Measurements from ENCODE around the gene MBTPS1. TPM values are rescaled to one million over a fixed set of nuclear protein-coding genes. Genes with fewer than 3 reads are reported as not detected.

MBTPS1 gene
- total RNA-seq, 1 experiment from 2014 or later = 63.6 TPM

GRCh38 chr16:84007520-84007919 is 109.2 kb downstream of the MBTPS1 start:
- Mint-ChIP-seq H3K4me3 (ENCODE audit: unreplicated experiment) (no peak overlapping the region), H3K4me1 (ENCODE audit: insufficient read depth, unreplicated experiment) (no peaks in the 10 kb centered on the region), H3K27ac (ENCODE audit: low read depth, unreplicated experiment) (no peak overlapping the region), H3K27me3 (ENCODE audit: insufficient read depth, unreplicated experiment) (peaks cover 18% of the 10 kb centered on the region), H3K9me3 (ENCODE audit: unreplicated experiment) (no peaks in the 10 kb centered on the region), H3K36me3 (ENCODE audit: insufficient read depth, unreplicated experiment) (peaks cover 6% of the 10 kb centered on the region)
- ChIA-PET POLR2A (no interaction called here), CTCF (interaction anchor here (0.6 kb wide), 1 partner anchor 35 kb away, joined by 3 read pairs; no protein-coding TSS in a partner anchor)
- no TSS peak for BruUV-seq (replicated peaks)
- no peak for TF ChIP-seq CTCF (IDR thresholded peaks at IDR 0.05; ENCODE audit: unreplicated experiment)
- DNase-seq (ENCODE audit: unreplicated experiment) = no peak
- intact Hi-C loops (cut with micrococcal nuclease) = no loop called here

GRCh38 chr16:84005391-84005790 is 111.4 kb downstream of the MBTPS1 start:
- Mint-ChIP-seq H3K27ac (ENCODE audit: low read depth, unreplicated experiment) (no peak overlapping the region), H3K4me1 (ENCODE audit: insufficient read depth, unreplicated experiment) (no peaks in the 10 kb centered on the region), H3K36me3 (ENCODE audit: insufficient read depth, unreplicated experiment) (peaks cover 5% of the 10 kb centered on the region), H3K27me3 (ENCODE audit: insufficient read depth, unreplicated experiment) (peaks cover 18% of the 10 kb centered on the region), H3K9me3 (ENCODE audit: unreplicated experiment) (no peaks in the 10 kb centered on the region), H3K4me3 (ENCODE audit: unreplicated experiment) (no peak overlapping the region)
- CTCF ChIA-PET = no interaction called here
- DNase-seq (ENCODE audit: unreplicated experiment) = no peak
- BruUV-seq (replicated peaks) = no TSS peak
- intact Hi-C loops (cut with micrococcal nuclease) = no loop called here
- no peak for TF ChIP-seq CTCF (IDR thresholded peaks at IDR 0.05; ENCODE audit: unreplicated experiment)
- POLR2A ChIA-PET = interaction anchor here (0.9 kb wide), 1 partner anchor 10 kb away, joined by 3 read pairs; no protein-coding TSS in a partner anchor

DNA sequence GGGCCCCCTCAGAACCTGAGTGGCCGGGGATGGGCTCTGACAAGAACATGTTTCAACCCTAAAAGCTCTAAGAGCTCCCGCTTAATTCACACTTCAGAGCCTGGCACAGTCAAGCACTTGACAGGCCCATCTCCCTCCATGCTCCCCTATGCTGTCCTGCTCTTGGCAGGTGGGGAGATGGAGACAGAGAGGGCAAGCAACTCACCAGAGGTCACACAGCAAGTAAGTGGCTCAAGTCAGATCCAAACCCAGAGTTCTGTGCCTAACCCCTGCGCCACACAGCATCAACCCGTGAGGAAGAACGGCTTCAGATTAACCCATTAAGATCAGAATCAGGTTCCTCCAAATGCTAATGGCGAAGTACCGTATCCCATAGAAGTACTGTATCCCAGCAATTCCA is 112.3 kb downstream of the MBTPS1 start:
- DNase-seq (ENCODE audit: unreplicated experiment) = no peak
- Mint-ChIP-seq H3K27ac (ENCODE audit: low read depth, unreplicated experiment) (no peak overlapping the region), H3K36me3 (ENCODE audit: insufficient read depth, unreplicated experiment) (no peaks in the 10 kb centered on the region), H3K4me1 (ENCODE audit: insufficient read depth, unreplicated experiment) (no peaks in the 10 kb centered on the region), H3K4me3 (ENCODE audit: unreplicated experiment) (no peak overlapping the region), H3K27me3 (ENCODE audit: insufficient read depth, unreplicated experiment) (peaks cover 18% of the 10 kb centered on the region), H3K9me3 (ENCODE audit: unreplicated experiment) (no peaks in the 10 kb centered on the region)
- no peak for TF ChIP-seq CTCF (IDR thresholded peaks at IDR 0.05; ENCODE audit: unreplicated experiment)
- BruUV-seq (replicated peaks) = no TSS peak
- intact Hi-C loops (cut with micrococcal nuclease) = no loop called here
- ChIA-PET CTCF (no interaction called here), POLR2A (no interaction called here)

Other genes with a start within 250 kb of the MBTPS1 start
- gene MLYCD, start 217.8 kb downstream of the MBTPS1 start, total RNA-seq (2022) = 2.5 and 3.3 TPM in 2 replicates
- gene OSGIN1, start 163.7 kb downstream of the MBTPS1 start, total RNA-seq (2022) = 3.7 and 6.3 TPM in 2 replicates
- 2.3 and 3.6 TPM in 2 replicates for gene NECAB2, start 148.7 kb downstream of the MBTPS1 start, total RNA-seq (2022)
- not detected in 2 replicates for gene SLC38A8, start 74.1 kb downstream of the MBTPS1 start, total RNA-seq (2022)
- gene HSDL1, start 28.2 kb upstream of the MBTPS1 start, total RNA-seq (2022) = 13.3 and 20.9 TPM in 2 replicates
- gene DNAAF1, start 28.4 kb upstream of the MBTPS1 start, total RNA-seq (2022) = not detected in 2 replicates
- gene TAF1C, start 70.1 kb upstream of the MBTPS1 start, total RNA-seq (2022) = 29.3 and 35.1 TPM in 2 replicates
- gene ADAD2, start 74.2 kb upstream of the MBTPS1 start, total RNA-seq (2022) = not detected in 2 replicates
- gene KCNG4, start 123.1 kb upstream of the MBTPS1 start, total RNA-seq (2022) = not detected in 2 replicates
- gene WFDC1, start 177.9 kb upstream of the MBTPS1 start, total RNA-seq (2022) = not detected in 2 replicates